Astrocyte of the spinal cord (primary cell): Measurements from ENCODE around the gene LCE6A.

Experiments used
- DNase-seq: peaks from one replicate; pipeline ENCODE4 v3.0.0; 2011; ENCODE audit warnings: low read depth, low spot score
- H3K4me3 ChIP-seq: 2 replicates; pipeline ENCODE4 v1.5.1; 2011; ENCODE audit warnings: low read depth, mild to moderate bottlenecking, low read length, moderate library complexity
- in situ Hi-C: cut with HindIII; loops from 2 replicates; pipeline ENCODE4 v1.10.0; 2017; ENCODE audit warnings: low sequenced_read_pairs
- TF ChIP-seq, protein P1 (sequence below): IDR thresholded peaks from 2 replicates; pipeline ENCODE4 v1.5.1; 2012; ENCODE audit warnings: low read depth, mild to moderate bottlenecking, low read length, inconsistent platforms

Gene LCE6A

DNA sequence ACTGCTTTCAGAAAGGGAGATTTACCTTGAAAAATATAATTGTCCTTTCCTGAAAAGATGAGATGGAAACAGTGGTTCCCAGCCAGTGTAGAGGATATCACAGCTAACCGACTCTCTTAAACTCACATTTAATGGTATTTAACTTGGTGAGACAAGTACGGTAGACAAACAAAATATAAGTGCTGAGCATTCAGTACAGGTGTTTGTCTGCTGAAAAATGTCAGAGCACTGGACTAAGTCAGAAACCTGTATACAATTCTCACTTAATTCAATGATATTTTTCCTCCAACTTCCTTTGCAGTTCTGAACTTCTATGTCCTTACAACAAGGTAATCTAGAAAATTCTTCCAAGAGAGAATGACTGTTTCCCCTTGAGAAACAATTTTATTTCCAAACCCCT lies 31.0 kb upstream of the LCE6A start, which contains the start of gene LCE1B:
LCE1B (plus strand) TSS at position 301 of the 400 bp plus-strand sequence. CDS start 476 bp downstream, outside the sequence.
- no peak within 1 kb of the TSS for H3K4me3 ChIP-seq
- no peak for DNase-seq
- TF ChIP-seq, protein P1, sequence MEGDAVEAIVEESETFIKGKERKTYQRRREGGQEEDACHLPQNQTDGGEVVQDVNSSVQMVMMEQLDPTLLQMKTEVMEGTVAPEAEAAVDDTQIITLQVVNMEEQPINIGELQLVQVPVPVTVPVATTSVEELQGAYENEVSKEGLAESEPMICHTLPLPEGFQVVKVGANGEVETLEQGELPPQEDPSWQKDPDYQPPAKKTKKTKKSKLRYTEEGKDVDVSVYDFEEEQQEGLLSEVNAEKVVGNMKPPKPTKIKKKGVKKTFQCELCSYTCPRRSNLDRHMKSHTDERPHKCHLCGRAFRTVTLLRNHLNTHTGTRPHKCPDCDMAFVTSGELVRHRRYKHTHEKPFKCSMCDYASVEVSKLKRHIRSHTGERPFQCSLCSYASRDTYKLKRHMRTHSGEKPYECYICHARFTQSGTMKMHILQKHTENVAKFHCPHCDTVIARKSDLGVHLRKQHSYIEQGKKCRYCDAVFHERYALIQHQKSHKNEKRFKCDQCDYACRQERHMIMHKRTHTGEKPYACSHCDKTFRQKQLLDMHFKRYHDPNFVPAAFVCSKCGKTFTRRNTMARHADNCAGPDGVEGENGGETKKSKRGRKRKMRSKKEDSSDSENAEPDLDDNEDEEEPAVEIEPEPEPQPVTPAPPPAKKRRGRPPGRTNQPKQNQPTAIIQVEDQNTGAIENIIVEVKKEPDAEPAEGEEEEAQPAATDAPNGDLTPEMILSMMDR, result no peak
- in situ Hi-C loops, result no loop called here

DNA sequence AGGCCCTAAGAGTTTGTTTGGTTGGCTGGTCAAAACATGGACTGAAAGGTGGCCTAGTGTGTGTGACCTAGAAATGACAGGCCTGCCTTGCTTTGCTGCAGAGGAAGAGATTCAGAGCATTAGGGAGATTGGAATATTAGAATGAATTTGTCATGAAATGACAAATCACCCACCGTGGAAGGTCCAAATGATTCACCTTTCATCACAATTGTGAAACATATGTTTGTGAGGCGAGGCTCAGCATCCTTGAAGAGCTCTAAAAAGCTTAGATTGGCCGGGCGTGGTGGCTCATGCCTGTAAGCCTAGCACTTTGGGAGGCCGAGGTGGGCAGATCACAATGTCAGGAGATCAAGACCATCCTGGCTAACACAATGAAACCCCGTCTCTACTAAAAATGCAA lies 25.3 kb upstream of the LCE6A start:
- TF ChIP-seq, protein P1, result no peak
- DNase-seq, result no peak

DNA sequence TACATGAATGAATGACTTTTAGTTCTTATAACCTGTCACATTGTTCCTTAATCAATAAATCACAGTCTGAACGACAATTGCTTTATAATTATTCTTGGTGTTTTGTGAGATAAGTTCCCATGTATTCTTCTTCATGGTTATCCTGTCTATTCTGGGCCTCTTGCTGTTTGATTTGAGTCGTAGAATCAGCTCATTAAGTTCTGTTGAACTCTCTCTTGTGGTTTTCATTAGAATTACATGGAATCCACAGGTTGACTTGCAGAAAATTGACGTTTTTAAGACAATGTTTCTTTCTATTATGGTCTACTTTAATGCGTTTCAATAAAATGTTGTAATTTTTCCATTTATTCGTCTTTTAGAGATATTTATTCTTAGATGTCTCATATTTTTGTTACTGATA lies 19.4 kb upstream of the LCE6A start:
- TF ChIP-seq, protein P1, result no peak

More for the DNA sequence above, 25.3 kb upstream of the LCE6A start:
- no peak overlapping the region for H3K4me3 ChIP-seq
- in situ Hi-C loops, result no loop called here

DNA sequence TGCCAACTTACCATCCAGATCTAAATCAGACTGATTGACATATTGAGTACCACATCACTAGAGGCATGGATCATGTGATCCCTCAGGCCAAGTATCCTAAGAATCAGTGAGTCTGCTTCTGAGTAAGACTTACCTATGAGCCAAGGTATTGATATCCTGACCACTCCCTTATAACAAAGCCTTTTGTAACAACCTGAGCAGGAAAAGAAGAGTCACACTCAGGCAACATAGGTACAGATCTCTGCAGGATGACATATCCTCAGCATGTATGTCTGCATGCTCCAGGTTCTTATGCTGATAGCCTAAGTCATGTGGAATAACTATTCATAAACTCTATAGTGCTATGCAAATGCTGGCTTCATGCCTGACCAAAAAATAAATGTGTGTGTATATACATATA lies 17.7 kb upstream of the LCE6A start:
- in situ Hi-C loops, result no loop called here
- no peak overlapping the region for H3K4me3 ChIP-seq
- TF ChIP-seq, protein P1, result no peak
- no peak for DNase-seq

More for the DNA sequence above, 19.4 kb upstream of the LCE6A start:
- H3K4me3 ChIP-seq, result no peak overlapping the region
- DNase-seq, result no peak
- in situ Hi-C loops, result no loop called here

DNA sequence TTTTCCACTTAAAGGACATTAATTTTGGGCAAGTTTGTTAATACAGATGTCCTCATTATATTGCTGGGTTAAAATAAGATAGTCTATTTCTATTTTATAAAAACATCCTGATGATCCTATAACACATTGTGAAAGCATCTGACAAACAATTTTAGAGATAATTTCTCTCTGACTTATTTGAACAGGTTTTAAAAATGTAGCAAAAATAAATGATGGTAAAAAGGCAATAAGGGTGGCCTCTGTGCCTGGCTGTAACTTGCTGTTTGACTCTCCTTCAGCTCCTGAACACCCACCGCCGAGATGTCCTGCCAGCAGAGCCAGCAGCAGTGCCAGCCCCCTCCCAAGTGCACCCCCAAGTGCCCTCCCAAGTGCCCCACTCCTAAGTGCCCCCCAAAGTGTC lies 15.5 kb upstream of the LCE6A start, which contains the start of gene LCE1A:
LCE1A (plus strand) TSS at position 301 of the 400 bp plus-strand sequence; CDS start at position 301, 0 bp downstream.
- in situ Hi-C loops, result no loop called here
- H3K4me3 ChIP-seq, result no peak within 1 kb of the TSS
- DNase-seq, result no peak
- TF ChIP-seq, protein P1, result no peak

DNA sequence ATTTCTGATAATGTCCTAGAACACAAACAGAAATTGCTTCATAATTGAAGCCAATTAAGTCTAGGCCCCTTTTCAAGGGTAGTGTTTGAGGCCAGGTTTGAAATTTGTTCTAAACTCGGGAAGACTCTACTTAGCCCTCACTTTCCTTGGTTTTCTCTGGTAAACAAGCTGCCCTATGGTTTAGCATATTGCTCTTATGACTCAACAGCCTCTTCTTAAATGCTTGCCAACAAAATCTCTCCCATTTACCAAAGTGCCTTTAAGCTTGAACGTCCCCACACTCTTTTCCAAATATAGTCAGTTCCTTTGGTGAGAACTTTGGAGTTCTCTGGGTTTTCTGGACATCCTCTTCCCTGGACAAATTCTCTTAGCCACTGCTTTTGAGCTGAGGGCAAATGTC lies 5.8 kb upstream of the LCE6A start:
- in situ Hi-C loops, result no loop called here
- no peak overlapping the region for H3K4me3 ChIP-seq
- no peak for DNase-seq
- TF ChIP-seq, protein P1, result no peak

DNA sequence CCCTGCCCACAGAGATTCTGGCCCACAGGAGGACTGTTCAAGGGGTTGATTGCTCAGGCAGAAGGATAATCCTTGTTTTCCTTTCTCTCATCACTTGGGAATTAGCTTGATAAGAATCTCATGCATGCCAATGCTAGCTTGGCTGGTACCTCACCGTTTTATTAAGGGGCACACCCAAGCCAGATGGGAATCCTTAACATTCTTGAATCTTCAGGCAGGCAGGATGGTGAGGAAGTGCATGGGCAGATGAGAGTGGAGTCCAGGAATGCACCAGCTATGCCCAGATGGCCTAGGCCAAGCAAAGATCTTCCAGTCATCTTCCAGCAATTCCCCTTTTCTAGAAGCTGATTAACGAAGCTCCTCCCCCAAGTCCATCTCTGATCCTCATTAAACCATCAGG lies 13.0 kb downstream of the LCE6A start:
- no peak overlapping the region for H3K4me3 ChIP-seq
- DNase-seq, result no peak
- in situ Hi-C loops, result no loop called here
- TF ChIP-seq, protein P1, result no peak
